Fibroblast of skin of right biceps (primary cell): ENCODE data around the gene CACNA1H.
"Not testable (repeated sequence)": the region's sequence is repeated elsewhere in the genome, so short reads cannot be mapped to it uniquely, and the experiment has no call there.

Source experiments
- DNase-seq: peaks from one replicate; pipeline ENCODE4 v3.0.0-alpha.2; 2013

The CACNA1H gene

GRCh38 chr16:1215574-1216295, 62.8 kb downstream of the CACNA1H start:
- DNase-seq, result no peak

DNA sequence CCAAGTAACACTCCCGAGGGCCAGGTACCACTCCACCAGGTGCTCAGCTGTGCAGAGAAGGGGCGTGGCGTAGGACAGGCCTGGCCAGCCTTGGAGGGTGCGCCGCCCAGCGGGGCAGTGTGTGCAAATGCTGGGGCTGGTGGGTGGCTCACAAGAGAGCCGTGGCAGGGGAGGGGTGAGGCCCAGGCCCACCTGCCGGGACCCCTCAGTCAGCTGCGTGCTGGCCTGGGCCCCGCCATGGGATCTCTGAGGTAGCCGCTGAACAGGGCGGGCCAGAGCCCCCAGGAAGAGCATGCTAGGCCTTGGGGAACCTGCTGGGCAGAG, 63.4 kb downstream of the CACNA1H start:
- no peak for DNase-seq

DNA sequence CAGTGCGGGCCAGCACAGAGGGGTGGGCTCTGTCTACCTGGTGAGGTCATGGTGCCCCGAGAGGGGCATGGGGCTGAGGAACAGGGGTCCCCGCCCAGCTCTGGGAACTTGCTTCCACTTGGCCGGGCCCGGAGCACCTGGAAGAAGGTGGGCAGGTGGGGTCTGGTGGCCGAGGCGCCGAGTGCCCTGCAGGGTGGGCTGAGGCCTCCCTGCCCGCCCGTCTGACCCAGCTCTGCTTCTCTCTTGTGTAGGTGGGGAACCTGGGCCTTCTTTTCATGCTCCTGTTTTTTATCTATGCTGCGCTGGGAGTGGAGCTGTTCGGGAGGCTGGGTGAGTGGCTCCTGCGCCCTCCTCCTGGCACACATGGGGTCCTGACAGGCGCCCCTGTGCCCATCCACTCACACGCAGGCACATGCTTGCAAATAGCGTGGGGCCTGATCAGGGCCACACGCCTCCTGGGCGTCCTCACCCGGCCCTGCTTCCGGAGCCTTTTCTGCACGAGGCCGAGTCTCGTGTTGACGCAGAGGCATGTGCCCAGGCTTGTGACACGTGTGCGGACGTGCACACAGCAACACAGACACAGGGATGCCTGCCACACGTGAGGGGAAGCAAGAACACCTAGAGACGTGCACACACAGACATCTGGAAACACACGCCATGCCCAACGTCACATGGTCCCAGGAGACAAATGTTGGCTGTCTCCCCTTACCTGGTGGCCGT, 63.9 kb downstream of the CACNA1H start:
- no peak for DNase-seq

- DNase-seq, result no peak
Measured at GRCh38 chr16:1217526-1217925, 64.6 kb downstream of the CACNA1H start.

DNA sequence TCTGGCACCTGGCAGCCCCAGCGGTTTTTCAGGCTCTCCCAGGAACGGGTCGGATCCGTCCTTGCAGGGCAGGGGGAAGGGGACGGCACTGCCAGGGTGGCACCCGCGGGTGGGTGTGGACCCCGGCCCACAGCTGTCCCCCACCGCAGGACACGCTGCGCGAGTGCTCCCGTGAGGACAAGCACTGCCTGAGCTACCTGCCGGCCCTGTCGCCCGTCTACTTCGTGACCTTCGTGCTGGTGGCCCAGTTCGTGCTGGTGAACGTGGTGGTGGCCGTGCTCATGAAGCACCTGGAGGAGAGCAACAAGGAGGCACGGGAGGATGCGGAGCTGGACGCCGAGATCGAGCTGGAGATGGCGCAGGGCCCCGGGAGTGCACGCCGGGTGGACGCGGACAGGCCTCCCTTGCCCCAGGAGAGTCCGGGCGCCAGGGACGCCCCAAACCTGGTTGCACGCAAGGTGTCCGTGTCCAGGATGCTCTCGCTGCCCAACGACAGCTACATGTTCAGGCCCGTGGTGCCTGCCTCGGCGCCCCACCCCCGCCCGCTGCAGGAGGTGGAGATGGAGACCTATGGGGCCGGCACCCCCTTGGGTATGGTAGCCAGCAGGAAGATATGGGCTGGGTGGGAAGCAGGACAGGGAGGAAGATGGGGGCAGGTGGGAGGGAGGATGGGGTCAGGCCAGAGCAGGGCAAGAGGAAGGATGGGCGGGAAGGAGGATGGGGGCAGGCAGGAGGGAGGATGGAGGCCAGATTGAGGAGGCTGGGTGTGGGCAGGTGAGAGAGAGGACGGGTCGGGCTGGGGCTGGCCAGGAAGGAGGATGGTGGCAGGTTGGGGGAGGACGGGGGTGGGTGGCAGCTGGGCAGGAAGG, 65.4 kb downstream of the CACNA1H start:
- no peak for DNase-seq

- DNase-seq, result no peak
Measured at GRCh38 chr16:1218930-1219611, 66.2 kb downstream of the CACNA1H start.

DNA sequence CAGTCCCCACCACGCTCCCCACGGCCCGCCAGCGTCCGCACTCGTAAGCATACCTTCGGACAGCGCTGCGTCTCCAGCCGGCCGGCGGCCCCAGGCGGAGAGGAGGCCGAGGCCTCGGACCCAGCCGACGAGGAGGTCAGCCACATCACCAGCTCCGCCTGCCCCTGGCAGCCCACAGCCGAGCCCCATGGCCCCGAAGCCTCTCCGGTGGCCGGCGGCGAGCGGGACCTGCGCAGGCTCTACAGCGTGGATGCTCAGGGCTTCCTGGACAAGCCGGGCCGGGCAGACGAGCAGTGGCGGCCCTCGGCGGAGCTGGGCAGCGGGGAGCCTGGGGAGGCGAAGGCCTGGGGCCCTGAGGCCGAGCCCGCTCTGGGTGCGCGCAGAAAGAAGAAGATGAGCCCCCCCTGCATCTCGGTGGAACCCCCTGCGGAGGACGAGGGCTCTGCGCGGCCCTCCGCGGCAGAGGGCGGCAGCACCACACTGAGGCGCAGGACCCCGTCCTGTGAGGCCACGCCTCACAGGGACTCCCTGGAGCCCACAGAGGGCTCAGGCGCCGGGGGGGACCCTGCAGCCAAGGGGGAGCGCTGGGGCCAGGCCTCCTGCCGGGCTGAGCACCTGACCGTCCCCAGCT, 67.3 kb downstream of the CACNA1H start:
- no peak for DNase-seq

GRCh38 chr16:1220841-1221627, 68.1 kb downstream of the CACNA1H start:
- DNase-seq, result no peak

GRCh38 chr16:1221628-1222552, 69.0 kb downstream of the CACNA1H start:
- no peak for DNase-seq

DNA sequence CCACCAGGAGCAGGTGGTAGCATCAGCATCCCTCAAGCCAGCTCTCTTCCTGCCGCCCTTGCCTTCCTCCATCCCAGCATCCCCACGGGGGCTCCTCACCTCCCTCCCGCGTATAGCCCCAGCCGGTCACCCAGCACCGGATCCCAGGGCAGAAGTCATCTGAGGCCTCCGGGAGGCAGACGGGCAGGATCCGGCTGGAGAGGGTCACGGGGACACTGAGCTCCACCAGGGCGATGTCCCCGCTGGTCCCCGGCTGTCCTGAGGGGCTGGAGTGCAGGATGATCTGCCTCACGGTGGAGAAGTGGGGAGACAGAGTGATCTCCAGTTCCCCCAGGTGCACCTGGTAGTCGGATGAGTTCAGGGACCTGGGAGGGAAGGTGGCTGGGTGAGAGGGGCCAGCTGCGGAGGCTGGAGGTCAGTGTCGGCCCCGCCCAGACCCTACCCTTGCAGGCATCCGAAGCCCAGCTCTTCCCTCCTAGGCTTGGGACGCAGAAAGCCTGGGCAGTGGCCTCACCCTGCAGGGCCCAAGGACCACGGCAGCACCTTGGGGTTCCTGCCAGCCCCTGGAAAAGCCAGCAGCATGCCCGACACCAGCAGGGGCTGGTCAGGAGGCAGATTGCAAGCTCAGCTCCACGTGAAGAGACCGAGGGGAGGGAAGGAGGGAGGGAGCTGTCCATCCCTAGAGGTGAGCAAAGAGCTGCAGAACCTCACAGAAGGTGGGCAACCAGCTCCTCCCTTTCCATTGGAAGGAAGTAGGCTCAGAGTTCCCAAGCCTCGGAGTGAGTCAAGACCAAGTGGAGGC, 69.8 kb downstream of the CACNA1H start:
- no peak for DNase-seq

DNA sequence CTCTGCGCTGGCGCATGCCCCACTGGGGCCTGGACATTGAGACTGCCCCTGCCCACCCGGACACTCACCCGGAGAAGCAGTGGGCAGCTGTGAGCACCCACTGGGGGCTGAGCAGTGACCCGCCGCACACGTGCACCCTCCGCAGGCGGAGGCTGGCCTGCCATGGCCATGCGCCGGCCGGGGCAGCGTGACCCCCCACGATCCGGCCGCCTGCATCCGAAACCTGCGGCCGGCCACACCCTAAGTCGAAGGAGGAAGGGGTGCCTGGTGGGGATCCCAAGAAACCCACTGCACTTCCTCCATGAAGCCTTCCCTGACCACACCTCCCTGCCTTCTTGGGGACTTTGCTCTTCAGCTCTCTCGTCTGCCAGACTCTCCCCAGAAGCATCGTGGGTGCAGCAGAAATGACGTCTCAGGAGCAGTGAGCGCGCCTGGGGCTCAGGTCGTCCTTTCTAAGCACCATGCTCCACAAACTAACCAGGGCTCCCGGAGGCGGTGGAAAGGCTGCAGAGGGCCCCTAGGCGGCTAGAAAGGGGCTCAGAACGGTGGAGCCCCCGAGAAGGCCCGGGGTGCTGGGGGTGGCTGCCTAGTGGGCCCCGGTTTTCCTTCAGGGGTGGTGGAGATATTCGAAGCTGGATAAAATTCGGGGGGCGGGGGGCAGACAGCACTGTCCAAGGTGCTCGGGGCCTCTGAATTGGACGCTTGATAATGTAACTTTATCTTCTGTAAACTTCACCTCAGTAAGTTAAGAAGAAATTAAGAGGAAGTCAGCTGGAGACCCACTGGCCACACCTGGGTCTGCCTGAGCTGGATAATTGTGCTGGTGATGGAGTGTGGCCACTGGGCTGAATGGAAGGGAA, 70.7 kb downstream of the CACNA1H start:
- DNase-seq, result no peak

- no peak for DNase-seq
Measured at GRCh38 chr16:1224558-1224957, 71.7 kb downstream of the CACNA1H start.

DNA sequence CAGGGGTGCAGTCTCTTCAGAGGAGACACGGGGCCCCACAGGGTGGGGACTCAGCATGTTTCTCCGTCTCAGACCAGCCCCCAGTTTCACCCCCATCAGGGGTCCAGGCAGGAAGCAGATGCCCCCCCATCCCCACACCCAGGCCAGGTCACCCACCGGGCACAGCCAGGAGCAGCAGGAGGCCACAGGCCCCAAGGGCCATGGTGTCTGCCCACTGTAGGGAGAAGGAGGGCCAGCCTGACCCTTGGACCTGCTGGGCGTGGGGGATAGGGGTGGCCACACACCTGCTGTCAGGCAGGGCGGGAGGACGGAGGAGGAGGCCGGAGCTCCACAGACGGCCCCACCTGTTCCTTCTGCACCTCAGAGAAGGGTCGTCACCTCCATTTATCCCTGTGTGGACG, 72.1 kb downstream of the CACNA1H start, which contains the start of gene TPSG1:
Gene TPSG1 (minus strand): TSS at position 218 of the 401 bp plus-strand sequence. CDS start 16 bp downstream, at position 202.
- DNase-seq, result no peak

GRCh38 chr16:1225728-1226311, 72.9 kb downstream of the CACNA1H start:
- DNase-seq, result not testable (repeated sequence)

DNA sequence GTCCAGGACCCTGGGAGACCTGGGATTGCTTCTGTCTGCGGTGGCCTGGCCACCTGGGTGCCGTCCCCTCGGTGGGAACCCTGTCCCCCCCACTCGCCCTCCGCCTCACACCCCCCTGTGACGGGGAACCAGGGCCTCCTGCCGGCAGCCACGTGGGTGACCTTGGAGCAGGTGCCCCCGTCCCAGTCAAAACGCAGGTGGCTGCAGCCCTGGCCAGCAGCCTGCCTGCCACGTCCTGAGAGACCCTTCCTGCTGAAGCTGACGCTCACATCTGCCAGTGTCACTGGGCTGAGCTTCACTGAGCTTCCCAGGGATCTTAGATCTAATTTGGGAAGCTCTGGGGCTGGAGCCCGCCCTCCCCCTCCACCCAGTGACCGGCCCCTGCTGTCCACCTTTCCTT, 73.8 kb downstream of the CACNA1H start:
- DNase-seq, result not testable (repeated sequence)

DNA sequence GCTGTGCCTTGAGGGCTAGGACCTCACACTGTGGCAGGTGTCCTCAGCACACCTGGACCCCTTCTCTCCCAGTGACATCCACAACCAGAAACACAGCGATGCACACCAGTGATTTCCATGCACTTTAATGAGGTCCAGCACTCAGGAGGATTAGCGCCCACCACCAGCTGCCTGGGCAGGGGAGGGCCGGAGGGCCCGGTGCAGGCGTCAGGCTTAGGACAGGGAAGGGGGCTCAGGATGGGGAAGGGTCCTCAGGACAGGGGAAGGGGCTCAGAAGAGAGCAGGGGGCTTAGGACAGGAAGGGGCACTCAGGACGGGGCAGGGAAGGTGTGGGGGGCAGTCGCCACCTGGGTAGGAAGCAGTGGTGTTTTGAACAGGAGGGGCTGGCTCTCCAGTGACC, 75.3 kb downstream of the CACNA1H start:
- not testable (repeated sequence) for DNase-seq

DNA sequence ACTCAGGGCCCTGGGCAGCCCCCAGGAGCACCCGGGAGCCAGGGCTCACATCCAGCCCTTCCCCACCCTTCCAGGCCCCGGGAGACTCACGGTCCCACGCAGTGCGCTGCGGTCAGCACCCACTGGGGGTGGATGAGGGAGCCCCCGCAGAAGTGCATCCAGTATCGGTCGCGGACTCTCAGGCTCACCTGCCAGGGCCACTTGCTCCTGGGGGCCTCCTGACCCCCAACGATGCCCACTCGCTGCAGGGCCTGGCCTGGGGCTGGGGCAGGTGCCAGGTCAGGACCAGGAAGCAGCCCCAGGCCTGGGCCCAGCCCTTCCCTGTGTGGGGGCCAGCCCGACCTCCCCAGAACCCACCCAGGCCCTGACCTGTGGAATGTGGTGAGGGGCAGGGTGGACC, 76.6 kb downstream of the CACNA1H start:
- not testable (repeated sequence) for DNase-seq

GRCh38 chr16:1230084-1230470, 77.2 kb downstream of the CACNA1H start, which contains the start of gene TPSB2:
Gene TPSB2, minus strand, starts transcription at chr16:1230184. Its CDS starts 233 bp downstream, at chr16:1229951.
- DNase-seq, result not testable (repeated sequence)
